HCT116 (cell line): ENCODE measurements around the gene NCAN.

Experiments used
- FOSL1 ChIP-seq: IDR thresholded peaks from 2 replicates; pipeline ENCODE4 v1.6.1; 2012; ENCODE audit warnings: low read depth
- TF ChIP-seq, protein P1 (sequence below), 3 experiments: fragments of 200-600 bp in 1 of 3; sonication (generic) in 1 of 3; IDR thresholded peaks in 2 of 3; conservative IDR thresholded peaks in 1 of 3; 2 replicates each; pipeline ENCODE4 v1.5.1; 2012 to 2017; ENCODE audit warnings: low read depth in 2 of 3, low read length in 2 of 3, antibody characterized with exemption in 1 of 3, borderline replicate concordance in 1 of 3, control low read depth in 1 of 3, mild to moderate bottlenecking in 1 of 3, mixed read lengths in 1 of 3, mixed run types in 1 of 3, moderate library complexity in 1 of 3; ENCODE audit not compliant: insufficient read depth in 1 of 3

GRCh38 chr19:19267305-19267704 is 55.5 kb downstream of the NCAN start:
- TF ChIP-seq FOSL1, result no peak
- TF ChIP-seq, protein P1, sequence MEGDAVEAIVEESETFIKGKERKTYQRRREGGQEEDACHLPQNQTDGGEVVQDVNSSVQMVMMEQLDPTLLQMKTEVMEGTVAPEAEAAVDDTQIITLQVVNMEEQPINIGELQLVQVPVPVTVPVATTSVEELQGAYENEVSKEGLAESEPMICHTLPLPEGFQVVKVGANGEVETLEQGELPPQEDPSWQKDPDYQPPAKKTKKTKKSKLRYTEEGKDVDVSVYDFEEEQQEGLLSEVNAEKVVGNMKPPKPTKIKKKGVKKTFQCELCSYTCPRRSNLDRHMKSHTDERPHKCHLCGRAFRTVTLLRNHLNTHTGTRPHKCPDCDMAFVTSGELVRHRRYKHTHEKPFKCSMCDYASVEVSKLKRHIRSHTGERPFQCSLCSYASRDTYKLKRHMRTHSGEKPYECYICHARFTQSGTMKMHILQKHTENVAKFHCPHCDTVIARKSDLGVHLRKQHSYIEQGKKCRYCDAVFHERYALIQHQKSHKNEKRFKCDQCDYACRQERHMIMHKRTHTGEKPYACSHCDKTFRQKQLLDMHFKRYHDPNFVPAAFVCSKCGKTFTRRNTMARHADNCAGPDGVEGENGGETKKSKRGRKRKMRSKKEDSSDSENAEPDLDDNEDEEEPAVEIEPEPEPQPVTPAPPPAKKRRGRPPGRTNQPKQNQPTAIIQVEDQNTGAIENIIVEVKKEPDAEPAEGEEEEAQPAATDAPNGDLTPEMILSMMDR (IDR thresholded peaks at IDR 0.05 in 2 of 3, conservative IDR thresholded peaks at IDR 0.05 in 1 of 3; ENCODE audit: borderline replicate concordance in 1 of 3, insufficient read depth in 1 of 3, low read depth in 2 of 3, low read length in 2 of 3), result no peak
